IgD-negative memory B cell (primary cell): ENCODE results near the gene TMEM221. TPM values are rescaled to one million over a fixed set of nuclear protein-coding genes. Genes with fewer than 3 reads are reported as not detected.
"Not testable (repeated sequence)": the region's sequence is repeated elsewhere in the genome, so short reads cannot be mapped to it uniquely, and the experiment has no call there.

Source experiments
- H3K27ac Mint-ChIP-seq, 3 donors: one replicate each; pipeline ENCODE4 v1.8.0; 2020 to 2022; ENCODE audit warnings: mild to moderate bottlenecking in 3 of 3, mixed read lengths in 3 of 3, moderate library complexity in 1 of 3
- H3K27me3 Mint-ChIP-seq: one replicate; pipeline ENCODE4 v1.8.0; 2021; ENCODE audit warnings: mixed read lengths
- H3K36me3 Mint-ChIP-seq: one replicate; pipeline ENCODE4 v1.8.0; 2020; ENCODE audit warnings: mild to moderate bottlenecking, mixed read lengths
- H3K4me1 Mint-ChIP-seq, 3 donors: one replicate each; pipeline ENCODE4 v1.8.0; 2020 to 2022; ENCODE audit warnings: mixed read lengths in 3 of 3, mild to moderate bottlenecking in 1 of 3
- H3K4me3 Mint-ChIP-seq, 4 donors: one replicate each; pipeline ENCODE4 v1.8.0; 2020 to 2022; ENCODE audit warnings: mild to moderate bottlenecking in 4 of 4, mixed read lengths in 4 of 4, moderate library complexity in 3 of 4
- H3K9me3 Mint-ChIP-seq, 3 donors: one replicate each; pipeline ENCODE4 v1.8.0; 2020 to 2021; ENCODE audit warnings: mixed read lengths in 3 of 3, mild to moderate bottlenecking in 1 of 3
- polyA plus RNA-seq: library from polyadenylated mRNA; unstranded; fragments of 300-500 nt; fragmentation: Illumina TruSeq; gene quantifications from one replicate; pipeline ENCODE4 v1.2.3, GENCODE V29; 2021

The TMEM221 gene
- polyA plus RNA-seq, 1 donor from 2014 or later: not detected

DNA sequence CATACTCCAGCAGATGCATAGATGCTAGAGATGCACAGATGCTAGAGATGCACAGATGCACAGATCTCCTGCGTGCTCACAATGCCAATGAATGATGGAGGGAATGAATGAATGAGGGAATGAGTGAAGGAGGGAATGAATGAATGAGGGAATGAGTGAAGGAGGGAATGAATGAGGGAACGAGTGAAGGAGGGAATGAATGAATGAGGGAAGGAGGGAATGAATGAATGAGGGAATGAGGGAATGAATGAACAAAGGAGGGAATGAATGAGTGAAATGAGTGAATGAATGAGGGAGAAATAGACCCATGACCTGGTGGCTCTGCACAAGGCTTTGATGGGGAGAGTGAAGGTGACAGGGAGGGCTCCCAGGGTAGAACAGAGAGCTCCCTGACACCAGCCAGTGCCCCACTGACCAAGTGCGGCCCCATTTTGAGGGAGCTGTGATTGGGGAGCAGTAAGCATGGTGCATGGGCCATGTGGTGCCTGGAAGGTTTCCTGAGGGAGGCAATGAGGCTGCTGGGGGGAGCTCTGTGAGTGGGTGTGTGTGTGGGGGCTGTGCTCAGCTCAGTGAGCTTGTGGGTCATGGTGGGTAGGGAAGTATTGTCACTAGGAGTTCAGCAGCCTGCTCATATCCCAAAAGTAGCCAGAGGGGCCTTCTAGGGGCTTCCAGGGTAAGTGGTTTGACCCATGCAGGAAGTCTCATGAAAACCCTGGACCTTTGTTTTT is 34.6 kb upstream of the TMEM221 start:
- no peaks in the 10 kb centered on the region for H3K27me3 Mint-ChIP-seq
- H3K27ac Mint-ChIP-seq: no peak overlapping the region
- peaks cover 0 to 1% (median 0%) of the 10 kb centered on the region in 3 donors for H3K4me1 Mint-ChIP-seq
- no peaks in the 10 kb centered on the region for H3K36me3 Mint-ChIP-seq
- no peak overlapping the region for H3K4me3 Mint-ChIP-seq
- H3K9me3 Mint-ChIP-seq: no peaks in the 10 kb centered on the region

DNA sequence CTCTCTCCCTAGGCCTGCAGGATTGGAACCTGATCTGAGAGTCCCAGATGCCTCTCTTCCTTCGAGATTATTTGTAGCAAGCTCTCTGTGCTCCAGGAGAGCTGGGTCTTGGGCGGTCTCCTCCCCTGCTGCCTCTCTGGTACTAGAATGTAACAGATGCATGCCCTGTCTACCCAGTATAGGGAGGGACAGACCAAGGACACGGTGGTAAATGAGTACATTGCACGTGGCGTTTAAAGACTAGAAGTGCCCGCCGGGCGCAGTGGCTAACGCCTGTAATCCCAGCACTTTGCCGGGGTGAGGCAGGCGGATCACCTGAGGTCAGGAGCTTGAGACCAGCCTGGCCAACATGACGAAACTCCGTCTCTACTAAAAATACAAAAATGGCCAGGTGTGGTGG is 33.5 kb upstream of the TMEM221 start:
- no peak overlapping the region for H3K4me3 Mint-ChIP-seq
- H3K27me3 Mint-ChIP-seq: no peaks in the 10 kb centered on the region
- H3K9me3 Mint-ChIP-seq: no peaks in the 10 kb centered on the region
- H3K36me3 Mint-ChIP-seq: no peaks in the 10 kb centered on the region
- no peaks in the 10 kb centered on the region for H3K4me1 Mint-ChIP-seq
- H3K27ac Mint-ChIP-seq: no peak overlapping the region

- no peaks in the 10 kb centered on the region for H3K4me1 Mint-ChIP-seq
Observed at GRCh38 chr19:17479325-17479791, 30.9 kb upstream of the TMEM221 start.

DNA sequence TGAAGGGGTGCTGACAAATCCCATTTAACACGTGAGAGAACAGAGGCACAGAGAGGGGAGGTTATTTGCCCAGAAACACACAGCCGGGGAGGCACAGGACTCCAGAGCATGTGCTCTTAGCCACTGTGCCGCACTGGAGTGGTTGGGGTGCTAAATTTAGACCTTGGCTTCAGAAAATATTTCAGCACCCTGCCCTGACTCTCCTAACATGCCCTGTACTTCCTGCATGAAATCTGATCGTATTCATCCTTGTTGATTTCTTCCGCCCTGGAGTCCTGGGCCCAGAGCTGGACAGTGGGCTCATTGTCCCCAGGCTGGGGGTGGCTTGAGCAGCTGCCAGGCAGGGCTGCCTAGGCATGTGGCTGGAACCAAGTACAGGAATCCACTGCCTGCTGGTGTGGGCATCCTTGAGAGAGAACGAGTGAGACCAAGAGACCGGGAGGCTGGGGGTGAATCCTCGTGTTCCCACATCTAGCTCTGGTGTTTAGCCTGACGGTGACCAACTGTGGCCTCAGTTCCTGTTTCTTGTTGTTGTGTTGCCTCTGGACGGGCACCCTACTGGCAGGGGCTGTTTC is 27.2 kb upstream of the TMEM221 start:
- Mint-ChIP-seq H3K27ac (no peak overlapping the region), H3K27me3 (no peaks in the 10 kb centered on the region), H3K9me3 (no peaks in the 10 kb centered on the region), H3K36me3 (peaks cover 3% of the 10 kb centered on the region), H3K4me1 (peaks cover 0 to 4% (median 0%) of the 10 kb centered on the region in 3 donors), H3K4me3 (no peak overlapping the region)

More at GRCh38 chr19:17479325-17479791, 30.9 kb upstream of the TMEM221 start:
- Mint-ChIP-seq H3K36me3 (no peaks in the 10 kb centered on the region), H3K27ac (no peak overlapping the region), H3K9me3 (no peaks in the 10 kb centered on the region), H3K4me3 (no peak overlapping the region), H3K27me3 (no peaks in the 10 kb centered on the region)

DNA sequence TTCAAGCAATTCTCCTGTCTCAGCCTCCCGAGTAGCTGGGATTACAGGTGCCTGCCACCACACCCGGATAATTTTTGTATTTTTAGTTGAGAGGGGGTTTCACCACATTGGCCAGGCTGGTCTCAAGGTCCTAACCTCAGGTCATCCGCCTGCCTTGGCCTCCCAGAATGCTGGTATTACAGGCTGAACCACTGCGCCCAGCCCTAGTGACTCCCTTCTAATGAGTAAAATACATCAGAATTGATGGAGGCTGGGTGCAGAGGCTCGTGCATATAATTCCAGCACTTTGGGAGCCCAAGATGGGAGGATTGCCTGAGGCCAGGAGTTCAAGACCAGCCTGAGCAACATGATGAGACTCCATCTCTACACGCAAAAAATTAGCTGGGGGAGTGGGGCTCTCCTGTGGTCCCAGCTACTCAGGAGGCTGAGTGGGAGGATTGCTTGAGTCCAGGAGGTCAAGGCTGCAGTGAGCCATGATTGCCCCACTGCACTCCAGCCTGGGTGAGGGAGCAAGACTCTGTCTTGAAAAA is 26.6 kb upstream of the TMEM221 start:
- H3K4me3 Mint-ChIP-seq, H3K27ac Mint-ChIP-seq, H3K9me3 Mint-ChIP-seq, H3K36me3 Mint-ChIP-seq, H3K27me3 Mint-ChIP-seq, H3K4me1 Mint-ChIP-seq: not testable (repeated sequence)

DNA sequence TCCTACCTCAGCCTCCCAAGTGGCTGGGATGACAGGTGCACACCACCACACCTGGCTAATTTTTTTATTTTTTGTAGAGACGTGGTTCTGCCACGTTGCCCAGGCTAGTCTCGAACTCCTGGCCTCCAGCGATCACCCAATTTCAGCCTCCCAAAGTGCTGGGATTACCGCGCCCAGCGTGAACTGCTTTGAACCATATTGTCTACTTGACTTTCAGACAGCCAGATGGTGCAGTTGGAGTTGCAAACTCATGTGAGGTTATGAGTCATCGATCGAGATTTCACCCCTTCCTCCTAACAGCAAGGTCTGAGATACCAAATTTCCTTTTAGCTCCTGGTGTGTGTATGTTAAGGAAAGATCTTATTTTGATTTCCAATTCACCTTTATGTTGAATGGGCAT is 24.6 kb upstream of the TMEM221 start:
- no peaks in the 10 kb centered on the region for H3K9me3 Mint-ChIP-seq
- peak overlapping the region in 2 of 4 donors; percentile 43 to 79 for H3K4me3 Mint-ChIP-seq
- peaks cover 3% of the 10 kb centered on the region for H3K36me3 Mint-ChIP-seq
- H3K27me3 Mint-ChIP-seq: no peaks in the 10 kb centered on the region
- H3K27ac Mint-ChIP-seq: no peak overlapping the region
- H3K4me1 Mint-ChIP-seq: peaks cover 0 to 12% (median 10%) of the 10 kb centered on the region in 3 donors

DNA sequence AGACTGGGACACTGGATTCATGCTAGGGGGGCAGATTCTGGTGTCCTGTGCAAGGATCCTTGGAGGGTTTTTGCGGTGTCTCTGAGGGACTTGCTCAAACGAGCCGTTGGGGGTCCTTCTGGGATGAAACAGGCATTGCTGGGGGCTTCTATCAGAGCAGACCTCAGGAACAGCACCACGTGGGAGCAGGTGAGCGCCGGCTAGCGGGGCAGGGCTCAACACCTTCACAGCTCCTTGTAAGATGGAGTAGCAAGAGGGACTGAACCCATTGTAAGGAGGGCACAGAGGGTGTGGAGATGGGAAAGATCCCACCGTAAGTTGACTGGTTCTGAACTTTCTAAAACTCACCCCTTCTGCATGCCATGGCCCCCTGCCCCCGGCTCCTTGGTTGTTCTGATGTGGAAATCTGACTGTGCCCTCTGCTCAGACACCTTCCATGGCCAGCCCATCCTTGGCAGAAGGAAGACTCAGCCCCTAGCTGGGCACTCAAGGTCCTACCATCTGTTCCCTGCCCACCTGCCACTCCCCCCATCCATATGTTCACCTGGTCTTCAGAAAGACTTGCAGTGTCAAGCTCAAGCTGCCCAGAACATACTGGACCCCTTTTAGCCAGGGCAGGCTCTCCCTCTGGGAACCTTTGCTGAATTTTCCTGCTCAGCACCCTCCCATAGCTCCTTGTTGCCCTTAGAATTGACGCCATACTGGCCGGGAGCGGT is 23.1 kb upstream of the TMEM221 start:
- H3K27ac Mint-ChIP-seq: peak overlapping the region in 1 of 3 donors; percentile 73
- H3K9me3 Mint-ChIP-seq: no peaks in the 10 kb centered on the region
- H3K4me3 Mint-ChIP-seq: peak overlapping the region; percentile 79 to 97 (median 94)
- H3K4me1 Mint-ChIP-seq: peaks cover 0 to 12% (median 11%) of the 10 kb centered on the region in 3 donors
- peaks cover 3% of the 10 kb centered on the region for H3K36me3 Mint-ChIP-seq
- H3K27me3 Mint-ChIP-seq: no peaks in the 10 kb centered on the region

DNA sequence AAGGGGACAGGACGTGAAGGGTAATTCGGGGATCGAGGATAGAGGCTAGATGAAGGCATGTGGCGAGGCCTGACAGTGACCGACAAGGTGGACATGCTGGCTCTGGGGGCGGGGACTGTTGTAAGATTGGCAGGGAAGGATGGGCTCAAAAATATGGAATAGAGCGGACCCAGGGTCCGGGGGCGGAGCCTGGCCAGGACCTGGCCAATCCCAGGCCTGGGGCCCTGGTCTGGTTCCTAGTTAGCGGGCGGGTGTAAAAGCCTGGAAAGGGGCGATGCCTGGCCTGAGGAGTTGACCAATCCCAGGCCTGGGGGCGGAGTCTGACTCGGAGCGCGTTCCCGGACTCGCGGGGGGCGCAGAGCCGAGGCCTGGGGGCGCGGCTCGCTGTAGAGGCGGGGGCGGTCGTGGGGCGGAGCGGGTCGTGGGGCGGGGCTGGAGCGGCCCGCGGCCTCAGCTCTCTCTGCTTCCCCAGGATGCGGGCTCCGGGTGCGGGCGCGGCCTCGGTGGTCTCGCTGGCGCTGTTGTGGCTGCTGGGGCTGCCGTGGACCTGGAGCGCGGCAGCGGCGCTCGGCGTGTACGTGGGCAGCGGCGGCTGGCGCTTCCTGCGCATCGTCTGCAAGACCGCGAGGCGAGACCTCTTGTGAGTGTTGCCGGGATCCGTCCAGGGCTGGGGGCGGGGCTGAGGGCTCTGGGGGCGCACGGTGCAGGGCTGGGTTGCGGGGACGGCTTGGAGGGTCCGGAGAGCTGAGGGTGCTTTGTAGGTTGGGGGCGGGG is 21.8 kb upstream of the TMEM221 start, which contains the start of gene SLC27A1:
SLC27A1 (plus strand) TSS at position 457 of the 774 bp plus-strand sequence; CDS start at position 474, 17 bp downstream.
- Mint-ChIP-seq H3K9me3 (no peaks in the 10 kb centered on the region), H3K36me3 (peaks cover 3% of the 10 kb centered on the region), H3K4me3 (peak within 1 kb of the TSS; percentile 79 to 98 (median 97)), H3K27ac (peak within 1 kb of the TSS; percentile 32 to 96 (median 82)), H3K27me3 (no peaks in the 10 kb centered on the region), H3K4me1 (peaks cover 3 to 16% (median 13%) of the 10 kb centered on the region in 3 donors)

GRCh38 chr19:17469481-17470067 is 21.1 kb upstream of the TMEM221 start:
- no peaks in the 10 kb centered on the region for H3K27me3 Mint-ChIP-seq
- peak overlapping the region; percentile 32 to 96 (median 82) for H3K27ac Mint-ChIP-seq
- H3K4me3 Mint-ChIP-seq: peak overlapping the region; percentile 79 to 98 (median 97)
- H3K4me1 Mint-ChIP-seq: peaks cover 3 to 16% (median 13%) of the 10 kb centered on the region in 3 donors
- no peaks in the 10 kb centered on the region for H3K9me3 Mint-ChIP-seq
- peaks cover 3% of the 10 kb centered on the region for H3K36me3 Mint-ChIP-seq

DNA sequence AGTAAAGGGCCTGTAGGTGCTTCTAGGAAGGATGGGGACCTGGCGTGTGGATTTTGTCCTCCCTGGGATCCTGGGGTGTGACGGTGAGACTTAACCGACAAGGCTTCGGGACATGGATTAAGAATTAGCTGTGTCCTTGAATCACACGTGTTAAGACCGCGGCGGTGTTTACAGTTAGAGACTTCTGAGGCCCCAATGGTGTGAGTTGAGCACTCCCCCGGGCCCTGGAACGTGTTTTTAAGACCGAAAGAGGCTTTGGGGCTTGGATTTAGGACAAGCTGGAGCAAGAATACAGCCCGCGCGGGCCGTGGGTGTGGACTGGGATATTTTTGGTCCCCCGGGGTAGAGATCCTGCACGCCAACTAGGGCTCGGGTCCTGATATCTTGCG is 20.6 kb upstream of the TMEM221 start:
- Mint-ChIP-seq H3K9me3 (no peaks in the 10 kb centered on the region), H3K36me3 (peaks cover 3% of the 10 kb centered on the region), H3K4me3 (peak overlapping the region; percentile 79 to 98 (median 97)), H3K4me1 (peaks cover 3 to 16% (median 13%) of the 10 kb centered on the region in 3 donors), H3K27me3 (no peaks in the 10 kb centered on the region), H3K27ac (peak overlapping the region; percentile 32 to 96 (median 82))

DNA sequence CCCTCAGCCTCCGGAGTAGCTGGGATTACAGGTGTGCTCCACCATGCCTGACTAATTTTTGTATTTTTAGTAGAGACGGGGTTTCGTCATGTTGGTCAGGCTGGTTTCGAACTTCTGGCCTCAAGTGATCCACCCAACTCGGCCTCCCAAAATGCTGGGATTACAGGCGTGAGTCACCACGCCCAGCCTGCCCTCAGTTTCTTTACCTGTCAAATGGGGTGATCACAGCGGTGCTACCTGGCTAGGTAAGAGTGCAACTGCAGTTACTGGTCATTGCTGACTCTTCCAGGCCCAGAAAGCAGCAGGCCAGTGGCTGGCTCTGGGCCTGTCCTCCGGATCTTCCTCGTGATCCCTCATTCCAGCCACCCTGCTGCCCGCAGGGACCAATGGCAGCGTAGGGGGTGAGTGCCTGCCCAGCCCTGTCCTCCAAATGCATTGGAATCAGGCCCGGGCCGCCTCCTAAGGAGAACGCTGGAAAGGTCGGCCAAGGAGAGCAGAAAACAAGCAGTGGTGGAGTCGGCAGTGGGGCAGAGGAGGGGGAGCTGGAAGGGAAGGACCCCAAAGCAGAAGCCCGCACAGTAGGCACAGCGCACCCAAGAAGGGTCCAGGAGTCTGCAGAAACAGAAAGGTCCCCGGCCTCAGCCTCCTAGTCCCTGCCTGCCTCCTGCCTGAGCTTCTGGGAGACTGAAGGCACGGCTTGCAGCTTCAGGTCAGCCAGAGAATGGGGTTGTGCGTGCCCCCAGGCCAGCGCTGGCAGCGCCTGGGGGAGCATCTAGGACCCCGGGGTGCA is 20.0 kb upstream of the TMEM221 start:
- Mint-ChIP-seq H3K9me3 (no peaks in the 10 kb centered on the region), H3K4me1 (peaks cover 3 to 16% (median 13%) of the 10 kb centered on the region in 3 donors), H3K27me3 (no peaks in the 10 kb centered on the region), H3K27ac (peak overlapping the region in 2 of 3 donors; percentile 32 to 82), H3K4me3 (peak overlapping the region; percentile 79 to 98 (median 97)), H3K36me3 (peaks cover 3% of the 10 kb centered on the region)

DNA sequence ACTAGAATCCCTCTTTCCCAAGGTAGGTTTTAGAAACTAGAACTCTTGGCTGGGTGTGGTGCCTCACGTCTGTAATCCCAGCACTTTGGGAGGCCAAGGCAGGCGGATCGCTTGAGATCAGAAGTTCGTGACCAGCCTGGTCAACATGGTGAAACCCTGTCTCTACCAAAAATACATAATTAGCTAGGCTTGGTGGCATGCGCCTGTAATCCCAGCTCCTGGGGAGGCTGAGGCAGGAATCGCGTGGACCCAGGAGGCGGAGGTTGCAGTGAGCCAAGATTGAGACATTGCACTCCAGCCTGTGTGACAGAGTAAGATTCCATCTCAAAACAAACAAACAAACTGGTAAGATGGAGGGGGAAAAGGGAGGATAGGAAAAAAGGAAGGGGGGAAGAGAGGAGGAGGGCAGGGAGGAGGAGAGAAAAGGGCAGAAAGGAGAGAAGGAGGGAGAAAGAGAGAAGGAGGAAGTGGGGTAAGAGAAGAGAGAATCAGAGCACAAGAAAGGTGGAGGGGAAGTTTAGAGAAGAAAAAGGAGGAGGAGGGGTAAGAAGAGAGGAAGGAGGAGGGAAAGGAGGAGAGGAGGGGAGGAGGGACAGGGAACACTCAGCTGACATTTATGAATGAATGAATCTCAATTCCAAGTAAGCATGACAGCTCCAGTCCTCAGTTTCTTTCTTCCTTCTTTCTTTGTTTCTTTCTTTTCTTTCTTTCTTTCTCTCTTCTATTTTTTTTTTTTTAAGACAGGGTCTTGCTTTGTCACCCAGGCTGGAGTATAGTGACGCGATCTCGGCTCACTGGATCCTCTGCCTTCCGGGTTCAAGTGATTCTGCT is 19.2 kb upstream of the TMEM221 start:
- H3K9me3 Mint-ChIP-seq: no peaks in the 10 kb centered on the region
- no peaks in the 10 kb centered on the region for H3K27me3 Mint-ChIP-seq
- H3K4me1 Mint-ChIP-seq: peaks cover 3 to 16% (median 13%) of the 10 kb centered on the region in 3 donors
- peak overlapping the region in 3 of 4 donors; percentile 63 to 79 (median 78) for H3K4me3 Mint-ChIP-seq
- H3K27ac Mint-ChIP-seq: peak overlapping the region in 2 of 3 donors; percentile 27 to 32
- H3K36me3 Mint-ChIP-seq: no peaks in the 10 kb centered on the region

GRCh38 chr19:17466487-17466850 is 18.0 kb upstream of the TMEM221 start:
- Mint-ChIP-seq H3K36me3 (no peaks in the 10 kb centered on the region), H3K9me3 (no peaks in the 10 kb centered on the region), H3K27ac (no peak overlapping the region), H3K4me1 (peaks cover 3 to 16% (median 13%) of the 10 kb centered on the region in 3 donors), H3K27me3 (no peaks in the 10 kb centered on the region), H3K4me3 (peak overlapping the region in 1 of 4 donors; percentile 16)
